ENCODE data around the gene GLB1L. TPM values are rescaled to one million over a fixed set of nuclear protein-coding genes. Genes with fewer than 3 reads are reported as not detected.
"Not testable (repeated sequence)": the region's sequence is repeated elsewhere in the genome, so short reads cannot be mapped to it uniquely, and the experiment has no call there.

Gene GLB1L
- total RNA-seq, 4 donors from 2014 or later, result 0.40 to 9.1 (median 3.8) TPM

GRCh38 chr2:219205981-219206327 lies 39.3 kb downstream of the GLB1L start:
- Histone ChIP-seq H3K36me3 (no peaks in the 10 kb centered on the region), H3K4me1 (peaks cover 7 to 21% (median 20%) of the 10 kb centered on the region in 4 donors), H3K9me3 (no peaks in the 10 kb centered on the region), H3K27ac (peak overlapping the region; percentile 93 to 99 (median 96)), H3K4me3 (peak overlapping the region; percentile 2 to 76 (median 71)), H3K27me3 (no peaks in the 10 kb centered on the region)
- 14 to 50% methylated on average over 1 to 7 of the region's 7 CpGs for WGBS, 2 donors (ENCODE audit: low coverage in 1 of 2)
- in situ Hi-C loops (cut with MboI; ENCODE audit: low pct_ligation_motif_present in 1 of 4, low pct_unique_long_range_greater_than_20kb in 1 of 4, low sequenced_read_pairs in 3 of 4), result loop anchor here in 1 of 4 donors (5.0 kb wide), 1 partner anchor 34 kb away; the partner anchor contains the start of gene SLC23A3
- no peak for TF ChIP-seq POLR2AphosphoS5 (IDR thresholded peaks at IDR 0.05)
- no peak for TF ChIP-seq EP300 (IDR thresholded peaks at IDR 0.05; ENCODE audit: low read depth)
- no peak for TF ChIP-seq POLR2A (IDR thresholded peaks at IDR 0.05)
- DNase-seq, result no peak
- intact Hi-C loops (cut with DNase I; ENCODE audit: low total_unique reads), result no loop called here

- peaks cover 7 to 21% (median 20%) of the 10 kb centered on the region in 4 donors for H3K4me1 ChIP-seq
- intact Hi-C loops (cut with DNase I; ENCODE audit: low total_unique reads) (no loop called here), in situ Hi-C loops (cut with MboI; ENCODE audit: low pct_ligation_motif_present in 1 of 4, low pct_unique_long_range_greater_than_20kb in 1 of 4, low sequenced_read_pairs in 3 of 4) (loop anchor here in 1 of 4 donors (5.0 kb wide), 1 partner anchor 33 kb away; the partner anchor contains the start of gene SLC23A3)
- no peaks in the 10 kb centered on the region for H3K36me3 ChIP-seq
- no peak overlapping the region for H3K4me3 ChIP-seq
- H3K27me3 ChIP-seq, result no peaks in the 10 kb centered on the region
- no peak for TF ChIP-seq POLR2A (IDR thresholded peaks at IDR 0.05)
- TF ChIP-seq POLR2AphosphoS5 (IDR thresholded peaks at IDR 0.05), result no peak
- no peak for TF ChIP-seq EP300 (IDR thresholded peaks at IDR 0.05; ENCODE audit: low read depth)
- TF ChIP-seq CTCF (IDR thresholded peaks at IDR 0.05), result no peak
- no peaks in the 10 kb centered on the region for H3K9me3 ChIP-seq
- 83 to 85% methylated on average over 5 of the region's 5 CpGs for WGBS, 2 donors (ENCODE audit: low coverage in 1 of 2)
- no peak overlapping the region for H3K27ac ChIP-seq
- DNase-seq, result no peak
Measured at GRCh38 chr2:219205165-219205538, 40.1 kb downstream of the GLB1L start.

- intact Hi-C loops (cut with DNase I; ENCODE audit: low total_unique reads), result no loop called here
- 93% methylated on average over 6 to 7 of the region's 7 CpGs for WGBS, 2 donors (ENCODE audit: low coverage in 1 of 2)
- Histone ChIP-seq H3K27ac (no peak overlapping the region), H3K4me1 (peaks cover 7 to 21% (median 20%) of the 10 kb centered on the region in 4 donors), H3K27me3 (no peaks in the 10 kb centered on the region), H3K36me3 (no peaks in the 10 kb centered on the region), H3K9me3 (no peaks in the 10 kb centered on the region), H3K4me3 (no peak overlapping the region)
- TF ChIP-seq POLR2AphosphoS5 (IDR thresholded peaks at IDR 0.05), result no peak
- TF ChIP-seq POLR2A (IDR thresholded peaks at IDR 0.05), result no peak
- TF ChIP-seq CTCF (IDR thresholded peaks at IDR 0.05), result no peak
- no peak for TF ChIP-seq EP300 (IDR thresholded peaks at IDR 0.05; ENCODE audit: low read depth)
- DNase-seq, result no peak
- in situ Hi-C loops (cut with MboI; ENCODE audit: low pct_ligation_motif_present in 1 of 4, low pct_unique_long_range_greater_than_20kb in 1 of 4, low sequenced_read_pairs in 3 of 4), result loop anchor here in 1 of 4 donors (5.0 kb wide), 1 partner anchor 32 kb away; the partner anchor contains the start of gene SLC23A3
Measured at GRCh38 chr2:219204425-219205164, 40.6 kb downstream of the GLB1L start.

- H3K27ac ChIP-seq; DNase-seq; H3K4me1 ChIP-seq; H3K9me3 ChIP-seq; in situ Hi-C loops (cut with MboI; ENCODE audit: low pct_ligation_motif_present in 1 of 4, low pct_unique_long_range_greater_than_20kb in 1 of 4, low sequenced_read_pairs in 3 of 4); H3K4me3 ChIP-seq; H3K27me3 ChIP-seq; H3K36me3 ChIP-seq; intact Hi-C loops (cut with DNase I; ENCODE audit: low total_unique reads): not testable (repeated sequence)
- WGBS, 2 donors (ENCODE audit: low coverage in 1 of 2), result 89% methylated on average over 21 of the region's 21 CpGs; no CpG with 5 or more reads in 1 of the 2 donors
Measured at GRCh38 chr2:219201331-219201730, 43.9 kb downstream of the GLB1L start.

GRCh38 chr2:219200502-219201326 lies 44.5 kb downstream of the GLB1L start:
- not testable (repeated sequence) for DNase-seq

More at GRCh38 chr2:219200502-219201326, 44.5 kb downstream of the GLB1L start:
- H3K9me3 ChIP-seq; H3K27me3 ChIP-seq; H3K27ac ChIP-seq; H3K4me1 ChIP-seq; H3K4me3 ChIP-seq; H3K36me3 ChIP-seq; in situ Hi-C loops (cut with MboI; ENCODE audit: low pct_ligation_motif_present in 1 of 4, low pct_unique_long_range_greater_than_20kb in 1 of 4, low sequenced_read_pairs in 3 of 4); intact Hi-C loops (cut with DNase I; ENCODE audit: low total_unique reads): not testable (repeated sequence)
- WGBS, 2 donors (ENCODE audit: low coverage in 1 of 2), result 69 to 70% methylated on average over 2 to 26 of the region's 26 CpGs

Measured in transverse colon (tissue), 4 donors.